CD4-positive, CD25-positive, alpha-beta regulatory T cell (primary cell): Measurements from ENCODE around the gene SERINC1. TPM values are rescaled to one million over a fixed set of nuclear protein-coding genes. Genes with fewer than 3 reads are reported as not detected.
A peak's percentile ranks its signal among the peaks of the same experiment; 100 is the strongest.

Experiments
- ATAC-seq, 2 donors: fragments of 150-1000 bp; cut with Tn5 transposase; one replicate each; pipeline ENCODE4 v1.10.0; 2021; ENCODE audit warnings: low read depth in 2 of 2, moderate number of reproducible peaks in 2 of 2, moderate library complexity in 1 of 2
- DNase-seq, 3 donors: peaks; one replicate each; pipeline versions ENCODE4 v3.0.0 to v3.0.0-alpha.2; 2012 to 2022; ENCODE audit warnings: mixed read lengths in 1 of 3
- H3K27ac ChIP-seq: one replicate; pipeline ENCODE4 v1.7.0; 2013; ENCODE audit warnings: mild to moderate bottlenecking, low read length; ENCODE audit not compliant: insufficient read depth, poor library complexity, severe bottlenecking
- H3K27me3 ChIP-seq: one replicate; pipeline ENCODE4 v1.7.0; 2013; ENCODE audit warnings: low read length; ENCODE audit not compliant: control insufficient read depth, insufficient read depth
- H3K36me3 ChIP-seq: one replicate; pipeline ENCODE4 v1.7.0; 2013; ENCODE audit warnings: mild to moderate bottlenecking, low read length, moderate library complexity; ENCODE audit not compliant: control insufficient read depth, insufficient read depth
- H3K4me1 ChIP-seq: 2 replicates; pipeline ENCODE4 v1.7.0; 2013; ENCODE audit warnings: mild to moderate bottlenecking, low read length; ENCODE audit not compliant: insufficient read depth, control insufficient read depth, poor library complexity, severe bottlenecking
- H3K4me3 ChIP-seq: one replicate; pipeline ENCODE4 v1.7.0; 2013; ENCODE audit warnings: low read depth, mild to moderate bottlenecking, low read length, moderate library complexity
- H3K9me3 ChIP-seq, 2 experiments: 1 replicate in 1 of 2; 2 replicates in 1 of 2; pipeline ENCODE4 v1.7.0; 2013; ENCODE audit warnings: low read length in 2 of 2, mild to moderate bottlenecking in 1 of 2, moderate library complexity in 1 of 2; ENCODE audit not compliant: control insufficient read depth in 2 of 2
- H3K27ac Mint-ChIP-seq, 3 donors: one replicate each; pipeline ENCODE4 v1.8.0; 2020 to 2022; ENCODE audit warnings: mild to moderate bottlenecking in 3 of 3, mixed read lengths in 3 of 3, moderate library complexity in 2 of 3
- H3K27me3 Mint-ChIP-seq: one replicate; pipeline ENCODE4 v1.8.0; 2022; ENCODE audit warnings: mild to moderate bottlenecking, mixed read lengths
- H3K36me3 Mint-ChIP-seq: one replicate; pipeline ENCODE4 v1.8.0; 2020; ENCODE audit warnings: mixed read lengths
- H3K4me1 Mint-ChIP-seq, 4 donors: one replicate each; pipeline ENCODE4 v1.8.0; 2020 to 2022; ENCODE audit warnings: mixed read lengths in 4 of 4, mild to moderate bottlenecking in 1 of 4
- H3K4me3 Mint-ChIP-seq, 4 donors: one replicate each; pipeline ENCODE4 v1.8.0; 2020 to 2022; ENCODE audit warnings: mild to moderate bottlenecking in 4 of 4, mixed read lengths in 4 of 4, moderate library complexity in 3 of 4
- H3K9me3 Mint-ChIP-seq, 7 donors: one replicate each; pipeline ENCODE4 v1.8.0; 2020 to 2022; ENCODE audit warnings: mixed read lengths in 7 of 7, mild to moderate bottlenecking in 3 of 7, moderate library complexity in 2 of 7
- polyA plus RNA-seq, 4 donors: library from polyadenylated mRNA; unstranded; fragments of 300-500 nt; fragmentation: Illumina TruSeq; gene quantifications; one replicate each; pipeline ENCODE4 v1.2.3, GENCODE V29; 2021
- total RNA-seq: library from RNA; stranded (reverse); gene quantifications from one replicate; pipeline ENCODE4 v1.2.3, GENCODE V29; 2022

The SERINC1 gene
- total and polyA plus RNA-seq, 5 donors from 2014 or later, result 139 to 193 (median 160) TPM

GRCh38 chr6:122431780-122432179, 39.8 kb downstream of the SERINC1 start:
- H3K4me3 ChIP-seq, result no peak overlapping the region
- no peaks in the 10 kb centered on the region for H3K4me1 ChIP-seq
- peaks cover 8 to 20% (median 13%) of the 10 kb centered on the region in 4 donors for H3K4me1 Mint-ChIP-seq
- H3K9me3 Mint-ChIP-seq, result peaks cover 0 to under 1% (median 0%) of the 10 kb centered on the region in 7 donors
- no peaks in the 10 kb centered on the region for H3K9me3 ChIP-seq
- H3K4me3 Mint-ChIP-seq, result no peak overlapping the region
- peaks cover 35% of the 10 kb centered on the region for H3K36me3 Mint-ChIP-seq
- H3K27ac ChIP-seq, result no peak overlapping the region
- H3K27ac Mint-ChIP-seq, result no peak overlapping the region
- H3K27me3 Mint-ChIP-seq, result no peaks in the 10 kb centered on the region
- no peak for ATAC-seq
- no peak for DNase-seq
- no peaks in the 10 kb centered on the region for H3K27me3 ChIP-seq
- peaks cover 25% of the 10 kb centered on the region for H3K36me3 ChIP-seq

DNA sequence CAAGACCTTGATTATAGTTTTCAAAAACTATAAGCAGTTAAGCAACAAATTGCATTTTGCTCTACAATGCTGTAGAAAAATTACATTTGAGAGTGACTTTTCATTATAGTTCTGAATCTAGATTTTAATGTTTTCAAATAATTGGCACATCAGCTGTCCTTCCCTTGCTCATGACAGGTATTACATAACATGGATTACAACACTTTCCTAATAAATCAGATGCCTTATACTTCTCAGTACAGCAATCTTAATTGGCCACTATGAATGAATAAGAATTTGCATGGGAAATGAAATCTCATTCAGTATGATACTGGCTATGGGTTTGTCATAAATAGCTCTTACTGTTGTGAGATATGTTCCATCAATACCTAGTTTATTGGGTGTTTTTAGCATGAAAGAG, 42.3 kb downstream of the SERINC1 start:
- H3K27me3 Mint-ChIP-seq, result no peaks in the 10 kb centered on the region
- peaks cover 44% of the 10 kb centered on the region for H3K36me3 Mint-ChIP-seq
- ATAC-seq (no peak), DNase-seq (no peak)
- Histone ChIP-seq H3K9me3 (no peaks in the 10 kb centered on the region), H3K4me3 (no peak overlapping the region), H3K27me3 (no peaks in the 10 kb centered on the region), H3K27ac (no peak overlapping the region), H3K36me3 (peaks cover 32% of the 10 kb centered on the region), H3K4me1 (no peaks in the 10 kb centered on the region)
- H3K9me3 Mint-ChIP-seq, result no peaks in the 10 kb centered on the region
- no peak overlapping the region for H3K4me3 Mint-ChIP-seq
- H3K27ac Mint-ChIP-seq, result no peak overlapping the region
- H3K4me1 Mint-ChIP-seq, result peaks cover 8 to 18% (median 14%) of the 10 kb centered on the region in 4 donors

DNA sequence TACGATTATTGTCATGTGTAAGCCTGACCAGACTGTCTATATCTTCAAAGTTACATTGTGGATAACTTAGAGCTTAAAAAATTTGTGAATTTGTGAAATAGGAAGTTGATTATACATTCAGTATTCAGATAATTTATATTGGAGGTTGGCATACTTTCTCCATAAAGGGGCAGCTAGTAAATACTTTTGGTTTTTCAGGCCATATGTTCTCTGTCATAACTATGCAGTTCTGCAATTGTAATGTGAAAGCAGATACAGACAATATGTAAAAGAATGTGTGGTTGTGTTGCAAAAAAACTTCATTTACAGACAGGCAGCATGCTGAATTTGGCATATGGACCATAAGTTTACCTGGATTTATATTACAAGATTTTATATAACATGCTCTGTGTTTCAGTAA, 42.8 kb downstream of the SERINC1 start:
- H3K27me3 Mint-ChIP-seq, result no peaks in the 10 kb centered on the region
- Histone ChIP-seq H3K27me3 (no peaks in the 10 kb centered on the region), H3K4me3 (no peak overlapping the region), H3K27ac (no peak overlapping the region), H3K4me1 (no peaks in the 10 kb centered on the region), H3K9me3 (no peaks in the 10 kb centered on the region), H3K36me3 (peaks cover 36% of the 10 kb centered on the region)
- no peaks in the 10 kb centered on the region for H3K9me3 Mint-ChIP-seq
- H3K36me3 Mint-ChIP-seq, result peaks cover 46% of the 10 kb centered on the region
- peaks cover 8 to 19% (median 13%) of the 10 kb centered on the region in 4 donors for H3K4me1 Mint-ChIP-seq
- DNase-seq, result no peak
- no peak overlapping the region for H3K27ac Mint-ChIP-seq
- no peak for ATAC-seq
- no peak overlapping the region for H3K4me3 Mint-ChIP-seq

DNA sequence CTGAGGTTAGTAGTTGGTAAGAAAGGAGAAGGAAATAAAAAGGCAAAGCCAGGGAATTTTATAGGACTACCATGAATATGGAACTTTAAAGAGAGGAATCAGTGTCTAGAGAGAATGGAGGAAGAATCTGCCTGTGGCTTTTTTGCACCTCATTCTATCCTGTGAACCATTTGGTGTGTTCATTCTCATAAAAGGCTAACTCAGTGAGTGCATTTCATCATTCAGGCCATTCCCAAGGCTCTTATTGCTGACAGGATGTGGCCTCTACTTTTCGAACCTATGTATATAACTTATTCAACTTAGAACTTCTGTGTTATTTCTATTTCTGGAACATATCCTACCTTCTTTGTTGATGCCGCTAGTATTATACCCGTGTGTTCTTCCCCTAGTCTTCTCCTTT, 45.0 kb downstream of the SERINC1 start:
- H3K27ac ChIP-seq, result no peak overlapping the region
- H3K4me3 Mint-ChIP-seq, result no peak overlapping the region
- no peaks in the 10 kb centered on the region for H3K27me3 Mint-ChIP-seq
- H3K9me3 ChIP-seq, result no peaks in the 10 kb centered on the region
- peak overlapping the region in 2 of 3 donors; percentile 13 to 72 for H3K27ac Mint-ChIP-seq
- peaks cover 49% of the 10 kb centered on the region for H3K36me3 Mint-ChIP-seq
- no peak overlapping the region for H3K4me3 ChIP-seq
- no peak for DNase-seq
- H3K4me1 ChIP-seq, result no peaks in the 10 kb centered on the region
- no peak for ATAC-seq
- peaks cover 39% of the 10 kb centered on the region for H3K36me3 ChIP-seq
- no peaks in the 10 kb centered on the region for H3K27me3 ChIP-seq
- H3K4me1 Mint-ChIP-seq, result peaks cover under 1 to 13% (median 11%) of the 10 kb centered on the region in 4 donors
- no peaks in the 10 kb centered on the region for H3K9me3 Mint-ChIP-seq

- DNase-seq (no peak), ATAC-seq (no peak)
- peaks cover 0 to 14% (median 8%) of the 10 kb centered on the region in 4 donors for H3K4me1 Mint-ChIP-seq
- Histone ChIP-seq H3K36me3 (peaks cover 46% of the 10 kb centered on the region), H3K4me3 (no peak overlapping the region), H3K4me1 (no peaks in the 10 kb centered on the region), H3K9me3 (no peaks in the 10 kb centered on the region), H3K27me3 (no peaks in the 10 kb centered on the region), H3K27ac (no peak overlapping the region)
- peak overlapping the region in 1 of 3 donors; percentile 53 for H3K27ac Mint-ChIP-seq
- H3K36me3 Mint-ChIP-seq, result peaks cover 48% of the 10 kb centered on the region
- no peaks in the 10 kb centered on the region for H3K9me3 Mint-ChIP-seq
- no peak overlapping the region for H3K4me3 Mint-ChIP-seq
- no peaks in the 10 kb centered on the region for H3K27me3 Mint-ChIP-seq
Measured at GRCh38 chr6:122423734-122424133, 47.9 kb downstream of the SERINC1 start.

- H3K9me3 Mint-ChIP-seq, result no peaks in the 10 kb centered on the region
- H3K4me3 Mint-ChIP-seq, result peak overlapping the region in 1 of 4 donors; percentile 43
- peaks cover 45% of the 10 kb centered on the region for H3K36me3 Mint-ChIP-seq
- H3K27ac ChIP-seq, result no peak overlapping the region
- H3K4me1 ChIP-seq, result no peaks in the 10 kb centered on the region
- H3K36me3 ChIP-seq, result peaks cover 44% of the 10 kb centered on the region
- H3K27ac Mint-ChIP-seq, result no peak overlapping the region
- DNase-seq (no peak), ATAC-seq (no peak)
- H3K4me3 ChIP-seq, result no peak overlapping the region
- H3K4me1 Mint-ChIP-seq, result peaks cover 0 to 15% (median 8%) of the 10 kb centered on the region in 4 donors
- H3K27me3 ChIP-seq, result no peaks in the 10 kb centered on the region
- H3K9me3 ChIP-seq, result no peaks in the 10 kb centered on the region
- no peaks in the 10 kb centered on the region for H3K27me3 Mint-ChIP-seq
Measured at GRCh38 chr6:122422614-122423267, 48.9 kb downstream of the SERINC1 start.

- ATAC-seq (no peak), DNase-seq (no peak)
- Mint-ChIP-seq H3K4me1 (peaks cover 0 to 19% (median 4%) of the 10 kb centered on the region in 4 donors), H3K36me3 (peaks cover 49% of the 10 kb centered on the region), H3K9me3 (no peaks in the 10 kb centered on the region), H3K27ac (no peak overlapping the region), H3K4me3 (no peak overlapping the region), H3K27me3 (no peaks in the 10 kb centered on the region)
- Histone ChIP-seq H3K27ac (no peak overlapping the region), H3K4me3 (no peak overlapping the region), H3K9me3 (no peaks in the 10 kb centered on the region), H3K4me1 (no peaks in the 10 kb centered on the region), H3K36me3 (peaks cover 46% of the 10 kb centered on the region), H3K27me3 (no peaks in the 10 kb centered on the region)
Measured at GRCh38 chr6:122422003-122422402, 49.6 kb downstream of the SERINC1 start.

DNA sequence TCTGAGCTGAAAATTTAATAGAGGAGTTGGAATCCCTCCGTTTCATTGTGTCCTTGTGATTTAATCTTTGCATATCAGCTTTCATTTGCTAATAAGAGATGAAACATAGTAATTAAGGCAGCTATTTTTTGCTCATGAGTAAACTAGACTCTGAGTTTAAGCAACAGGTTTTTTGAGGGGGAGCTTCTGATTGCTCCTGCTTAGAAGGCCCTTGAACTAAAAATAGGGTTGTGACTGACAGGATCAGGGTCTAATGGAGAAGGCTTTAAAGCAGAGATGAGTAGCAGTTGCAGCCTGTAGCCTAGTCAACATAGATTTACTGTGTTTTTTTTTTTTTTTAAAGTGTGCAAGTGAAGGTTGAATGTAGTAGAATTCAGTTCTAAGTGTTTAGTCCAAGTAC, 54.8 kb downstream of the SERINC1 start:
- H3K27ac Mint-ChIP-seq, result no peak overlapping the region
- H3K4me1 Mint-ChIP-seq, result peaks cover 3 to 8% (median 6%) of the 10 kb centered on the region in 4 donors
- Histone ChIP-seq H3K27ac (no peak overlapping the region), H3K36me3 (peaks cover 35% of the 10 kb centered on the region), H3K9me3 (no peaks in the 10 kb centered on the region), H3K4me3 (no peak overlapping the region), H3K27me3 (no peaks in the 10 kb centered on the region), H3K4me1 (no peaks in the 10 kb centered on the region)
- no peak for ATAC-seq
- no peaks in the 10 kb centered on the region for H3K27me3 Mint-ChIP-seq
- peaks cover 38% of the 10 kb centered on the region for H3K36me3 Mint-ChIP-seq
- H3K4me3 Mint-ChIP-seq, result no peak overlapping the region
- H3K9me3 Mint-ChIP-seq, result peaks cover 0 to 1% (median 0%) of the 10 kb centered on the region in 7 donors
- no peak for DNase-seq
